Measurements from ENCODE around the gene KIAA0930.

DNA sequence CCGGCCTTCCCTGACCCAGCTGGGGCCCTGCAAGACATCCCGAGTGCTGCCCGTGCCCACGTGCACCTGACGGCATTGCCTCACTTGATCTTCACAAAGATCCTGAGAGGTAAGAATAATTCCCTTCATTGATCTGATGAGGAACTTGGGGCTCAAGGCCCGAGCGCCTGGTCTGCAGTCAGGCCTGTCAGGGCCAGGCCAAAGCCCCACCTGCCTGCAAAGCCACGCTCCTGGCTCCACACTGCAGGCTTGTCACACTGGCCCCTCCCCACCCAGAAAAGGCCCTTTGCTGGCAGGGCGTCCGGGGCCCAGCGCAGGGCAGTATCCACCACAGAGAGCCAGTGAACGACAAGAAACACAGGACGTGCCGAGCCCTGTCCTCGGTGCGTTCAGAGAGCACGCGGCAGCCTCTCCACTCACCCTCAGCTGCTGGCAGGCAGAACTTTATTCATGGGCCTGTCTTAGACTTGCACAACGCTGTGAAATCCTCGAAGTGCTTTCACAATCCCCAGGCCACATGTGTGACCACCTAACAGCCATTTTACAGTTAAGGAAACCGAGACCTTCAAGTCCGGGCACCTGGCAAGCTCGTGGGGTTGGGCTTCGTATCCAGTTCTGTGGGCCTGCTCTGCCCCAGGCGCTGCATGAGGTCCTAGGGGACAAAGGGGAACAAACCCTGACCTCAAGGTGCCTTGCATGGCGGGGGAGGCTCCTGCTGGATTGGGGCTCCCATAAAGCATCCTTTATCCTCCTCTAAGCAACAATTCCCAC, 14.8 kb downstream of the KIAA0930 start:
- no peak for TF ChIP-seq POLR2A (IDR thresholded peaks at IDR 0.05)
- TF ChIP-seq, protein P1, sequence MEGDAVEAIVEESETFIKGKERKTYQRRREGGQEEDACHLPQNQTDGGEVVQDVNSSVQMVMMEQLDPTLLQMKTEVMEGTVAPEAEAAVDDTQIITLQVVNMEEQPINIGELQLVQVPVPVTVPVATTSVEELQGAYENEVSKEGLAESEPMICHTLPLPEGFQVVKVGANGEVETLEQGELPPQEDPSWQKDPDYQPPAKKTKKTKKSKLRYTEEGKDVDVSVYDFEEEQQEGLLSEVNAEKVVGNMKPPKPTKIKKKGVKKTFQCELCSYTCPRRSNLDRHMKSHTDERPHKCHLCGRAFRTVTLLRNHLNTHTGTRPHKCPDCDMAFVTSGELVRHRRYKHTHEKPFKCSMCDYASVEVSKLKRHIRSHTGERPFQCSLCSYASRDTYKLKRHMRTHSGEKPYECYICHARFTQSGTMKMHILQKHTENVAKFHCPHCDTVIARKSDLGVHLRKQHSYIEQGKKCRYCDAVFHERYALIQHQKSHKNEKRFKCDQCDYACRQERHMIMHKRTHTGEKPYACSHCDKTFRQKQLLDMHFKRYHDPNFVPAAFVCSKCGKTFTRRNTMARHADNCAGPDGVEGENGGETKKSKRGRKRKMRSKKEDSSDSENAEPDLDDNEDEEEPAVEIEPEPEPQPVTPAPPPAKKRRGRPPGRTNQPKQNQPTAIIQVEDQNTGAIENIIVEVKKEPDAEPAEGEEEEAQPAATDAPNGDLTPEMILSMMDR (IDR thresholded peaks at IDR 0.05), result no peak

All from breast epithelium (tissue), 3 donors.